ENCODE measurements around the gene POU3F3.

The POU3F3 gene

GRCh38 chr2:104845946-104846785 lies 7.7 kb upstream of the POU3F3 start:
- Histone ChIP-seq H3K9me3 (ENCODE audit: control insufficient read depth, low read length) (no peaks in the 10 kb centered on the region), H3K27me3 (ENCODE audit: control insufficient read depth, insufficient read depth, low read length) (peaks cover 11% of the 10 kb centered on the region), H2AFZ (no peak overlapping the region), H3K9ac (no peak overlapping the region), H3K4me3 (ENCODE audit: low read depth, low read length) (no peak overlapping the region), H3K4me1 (no peaks in the 10 kb centered on the region), H3K27ac (no peak overlapping the region), H3K36me3 (ENCODE audit: control insufficient read depth, insufficient read depth, low read length) (no peaks in the 10 kb centered on the region), H3K4me2 (ENCODE audit: low read length) (no peak overlapping the region), H3K79me2 (no peaks in the 10 kb centered on the region)
- TF ChIP-seq CTCF (IDR thresholded peaks at IDR 0.05) = no peak

- H3K4me1 ChIP-seq = no peaks in the 10 kb centered on the region
- no peak overlapping the region for H3K4me3 ChIP-seq (ENCODE audit: low read depth, low read length)
- H3K9ac ChIP-seq = no peak overlapping the region
- no peak overlapping the region for H3K4me2 ChIP-seq (ENCODE audit: low read length)
- no peak overlapping the region for H3K27ac ChIP-seq
- no peaks in the 10 kb centered on the region for H3K9me3 ChIP-seq (ENCODE audit: control insufficient read depth, low read length)
- H2AFZ ChIP-seq = no peak overlapping the region
- no peaks in the 10 kb centered on the region for H3K36me3 ChIP-seq (ENCODE audit: control insufficient read depth, insufficient read depth, low read length)
- TF ChIP-seq CTCF (IDR thresholded peaks at IDR 0.05) = no peak
- H3K79me2 ChIP-seq = no peaks in the 10 kb centered on the region
- peaks cover 11% of the 10 kb centered on the region for H3K27me3 ChIP-seq (ENCODE audit: control insufficient read depth, insufficient read depth, low read length)
These were observed 6.9 kb upstream of the POU3F3 start for GRCh38 chr2:104846786-104847585.

- TF ChIP-seq CTCF (IDR thresholded peaks at IDR 0.05) = no peak
- no peak overlapping the region for H3K9ac ChIP-seq
- H3K4me3 ChIP-seq (ENCODE audit: low read depth, low read length) = no peak overlapping the region
- no peaks in the 10 kb centered on the region for H3K36me3 ChIP-seq (ENCODE audit: control insufficient read depth, insufficient read depth, low read length)
- H3K4me1 ChIP-seq = no peaks in the 10 kb centered on the region
- H3K79me2 ChIP-seq = no peaks in the 10 kb centered on the region
- no peaks in the 10 kb centered on the region for H3K9me3 ChIP-seq (ENCODE audit: control insufficient read depth, low read length)
- no peak overlapping the region for H2AFZ ChIP-seq
- peaks cover 12% of the 10 kb centered on the region for H3K27me3 ChIP-seq (ENCODE audit: control insufficient read depth, insufficient read depth, low read length)
- H3K4me2 ChIP-seq (ENCODE audit: low read length) = no peak overlapping the region
- no peak overlapping the region for H3K27ac ChIP-seq
These were observed 6.2 kb upstream of the POU3F3 start for GRCh38 chr2:104847586-104848160.

GRCh38 chr2:104848526-104848925 lies 5.4 kb upstream of the POU3F3 start:
- no peak overlapping the region for H3K4me3 ChIP-seq (ENCODE audit: low read depth, low read length)
- no peak overlapping the region for H2AFZ ChIP-seq
- no peak for TF ChIP-seq CTCF (IDR thresholded peaks at IDR 0.05)
- no peaks in the 10 kb centered on the region for H3K4me1 ChIP-seq
- H3K79me2 ChIP-seq = no peaks in the 10 kb centered on the region
- H3K27me3 ChIP-seq (ENCODE audit: control insufficient read depth, insufficient read depth, low read length) = peaks cover 12% of the 10 kb centered on the region
- H3K27ac ChIP-seq = no peak overlapping the region
- no peak overlapping the region for H3K9ac ChIP-seq
- H3K9me3 ChIP-seq (ENCODE audit: control insufficient read depth, low read length) = no peaks in the 10 kb centered on the region
- H3K4me2 ChIP-seq (ENCODE audit: low read length) = no peak overlapping the region
- no peaks in the 10 kb centered on the region for H3K36me3 ChIP-seq (ENCODE audit: control insufficient read depth, insufficient read depth, low read length)

Measured in parathyroid adenoma (tissue), 2 donors.